SIG-M5 treated with dmso at 0.1 percent for 504 hours (cell line): ENCODE data around the gene TXNRD2.
"Not testable (repeated sequence)": the region's sequence is repeated elsewhere in the genome, so short reads cannot be mapped to it uniquely, and the experiment has no call there.

ENCODE experiments used
- DNase-seq: peaks from one replicate; lab custom pipeline; 2025; ENCODE audit not compliant: unreplicated experiment; lab: John Stamatoyannopoulos, UW

The TXNRD2 gene

DNA sequence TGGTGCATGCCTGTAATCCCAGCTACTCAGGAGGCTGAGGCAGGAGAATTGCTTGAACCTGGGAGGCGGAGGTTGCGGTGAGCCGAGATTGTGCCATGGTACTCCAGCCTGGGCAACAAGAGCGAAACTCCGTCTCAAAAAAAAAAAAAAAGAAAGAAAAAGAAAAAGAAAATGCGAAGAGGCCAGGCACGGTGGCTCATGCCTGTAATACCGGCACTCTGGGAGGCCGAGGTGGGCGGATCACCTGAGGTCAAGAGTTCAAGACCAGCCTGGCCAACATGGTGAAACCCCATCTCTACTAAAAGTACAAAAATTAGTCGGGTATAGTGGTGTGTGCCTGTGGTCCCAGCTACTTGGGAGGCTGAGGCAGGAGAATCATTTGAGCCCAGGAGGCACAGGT lies 15.6 kb downstream of the TXNRD2 start:
- not testable (repeated sequence) for DNase-seq

DNA sequence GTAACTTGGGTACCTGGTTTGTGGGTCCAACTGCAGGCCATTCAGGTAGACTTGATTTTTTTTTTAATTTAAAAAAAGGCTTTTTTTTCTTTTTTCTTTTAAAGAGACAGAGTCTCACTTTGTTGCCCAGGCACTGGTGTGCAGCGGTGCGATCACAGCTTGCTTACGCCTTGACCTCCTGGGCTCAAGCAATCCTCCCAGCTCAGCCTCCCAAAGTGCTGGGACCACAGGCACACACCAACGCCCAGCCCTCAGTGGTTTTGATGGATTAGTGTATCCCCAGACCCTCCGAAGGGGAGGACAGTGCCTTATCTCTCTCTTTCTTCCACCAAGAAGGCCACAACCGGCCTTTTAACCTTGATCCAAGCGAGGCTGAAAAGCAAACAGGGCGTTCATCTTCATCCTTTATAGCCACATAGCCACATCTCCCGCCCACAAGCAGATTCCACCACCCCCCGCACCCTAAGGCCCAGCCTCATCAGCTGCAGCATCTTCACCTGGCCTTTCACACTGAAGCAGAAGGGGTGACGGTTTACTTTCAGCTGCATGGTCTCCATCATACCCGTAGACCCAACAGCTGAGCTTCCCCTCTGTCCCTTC lies 17.6 kb downstream of the TXNRD2 start:
- DNase-seq: no peak

DNA sequence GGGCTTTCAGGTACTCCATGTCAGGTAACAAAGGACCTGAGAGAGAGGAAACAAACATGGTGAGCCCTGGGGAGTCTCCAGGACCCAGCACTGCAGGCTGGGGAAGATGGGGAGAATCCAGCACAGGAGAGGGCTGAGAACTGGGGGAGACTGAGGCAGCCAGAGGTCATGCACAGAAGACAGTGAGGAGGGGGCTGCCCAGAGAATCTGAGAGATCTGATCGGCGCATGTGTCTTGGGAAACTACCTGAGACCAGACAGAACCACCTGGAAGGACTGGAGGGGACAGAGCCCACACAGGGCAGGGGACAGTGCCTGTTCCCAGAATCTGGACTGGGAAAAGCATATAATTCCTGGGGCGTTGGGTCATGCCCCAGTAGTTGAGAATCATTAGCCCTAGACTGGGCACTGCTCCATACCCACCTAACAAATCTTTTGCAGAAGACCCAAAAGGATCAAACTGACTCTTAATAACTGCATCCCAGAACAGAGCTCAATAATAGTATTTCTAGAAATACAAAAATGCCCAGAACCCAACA lies 20.0 kb downstream of the TXNRD2 start:
- no peak for DNase-seq

DNA sequence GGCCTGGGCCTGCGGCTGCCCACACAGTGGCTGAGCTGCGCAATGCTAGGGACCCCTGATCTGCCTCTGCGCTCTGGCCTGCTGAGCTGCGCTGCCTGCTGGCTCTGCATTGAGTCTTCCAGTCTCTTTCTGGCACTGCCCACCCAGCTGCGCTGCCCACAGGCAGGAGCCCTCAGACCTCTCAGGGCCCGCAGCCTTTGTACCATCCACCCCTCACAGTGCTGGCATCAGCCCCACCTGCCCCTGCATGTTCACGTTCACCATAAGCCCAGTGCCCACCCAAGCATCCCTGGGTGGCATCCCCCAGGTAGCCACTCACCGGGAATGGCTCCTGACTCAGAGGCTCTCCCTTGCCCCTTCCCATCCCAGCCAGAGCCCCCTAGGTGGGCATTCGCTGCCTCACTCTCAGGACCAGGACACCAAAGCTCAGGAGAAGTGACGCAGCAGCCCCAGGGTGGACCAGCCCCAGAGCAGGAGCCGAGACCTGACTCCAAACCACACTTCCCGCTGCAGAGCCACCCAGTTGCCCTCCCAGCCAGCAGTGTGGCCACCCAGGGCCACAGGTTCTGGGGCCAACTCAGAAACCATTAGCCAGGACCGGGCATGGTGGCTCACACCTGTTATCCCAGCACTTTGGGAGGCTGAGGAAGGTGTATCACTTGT lies 21.8 kb downstream of the TXNRD2 start:
- no peak for DNase-seq

DNA sequence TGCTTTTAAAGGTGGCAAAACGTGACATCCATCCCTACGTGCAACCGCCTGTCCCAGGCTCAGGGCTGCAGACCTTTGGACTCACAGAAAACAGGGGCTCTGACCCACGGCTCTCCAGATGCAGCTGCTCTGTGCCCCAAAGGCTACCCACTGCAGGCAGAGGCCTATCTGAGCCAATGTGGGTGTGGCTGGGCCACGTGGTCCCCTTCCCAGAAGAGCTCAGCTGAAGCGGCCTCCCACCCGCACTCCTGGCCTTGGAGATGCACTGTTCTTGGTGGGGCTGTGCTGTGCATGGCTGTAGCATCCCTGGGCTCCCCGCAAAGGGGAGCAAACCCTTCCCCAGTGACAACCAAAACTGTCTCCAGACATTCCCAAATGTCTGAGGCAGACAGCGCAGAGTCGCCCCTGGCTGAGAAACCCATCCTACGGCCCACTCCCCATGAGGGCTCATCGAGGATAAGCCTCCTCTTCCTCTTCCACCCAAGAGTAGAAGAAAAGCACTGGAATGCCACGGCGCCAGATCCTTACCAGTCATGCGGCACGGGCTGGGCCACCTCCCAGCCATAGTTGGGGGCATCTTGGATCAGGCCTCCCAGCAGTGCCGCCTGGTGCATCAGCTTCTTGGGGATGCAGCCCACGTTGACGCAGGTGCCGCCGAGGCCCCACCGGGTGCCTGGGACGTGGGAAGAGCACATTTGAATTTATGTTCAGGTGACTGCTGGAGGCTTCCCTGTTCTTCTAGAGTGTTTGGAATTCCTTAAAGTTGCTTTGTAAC lies 23.1 kb downstream of the TXNRD2 start:
- DNase-seq: no peak

DNA sequence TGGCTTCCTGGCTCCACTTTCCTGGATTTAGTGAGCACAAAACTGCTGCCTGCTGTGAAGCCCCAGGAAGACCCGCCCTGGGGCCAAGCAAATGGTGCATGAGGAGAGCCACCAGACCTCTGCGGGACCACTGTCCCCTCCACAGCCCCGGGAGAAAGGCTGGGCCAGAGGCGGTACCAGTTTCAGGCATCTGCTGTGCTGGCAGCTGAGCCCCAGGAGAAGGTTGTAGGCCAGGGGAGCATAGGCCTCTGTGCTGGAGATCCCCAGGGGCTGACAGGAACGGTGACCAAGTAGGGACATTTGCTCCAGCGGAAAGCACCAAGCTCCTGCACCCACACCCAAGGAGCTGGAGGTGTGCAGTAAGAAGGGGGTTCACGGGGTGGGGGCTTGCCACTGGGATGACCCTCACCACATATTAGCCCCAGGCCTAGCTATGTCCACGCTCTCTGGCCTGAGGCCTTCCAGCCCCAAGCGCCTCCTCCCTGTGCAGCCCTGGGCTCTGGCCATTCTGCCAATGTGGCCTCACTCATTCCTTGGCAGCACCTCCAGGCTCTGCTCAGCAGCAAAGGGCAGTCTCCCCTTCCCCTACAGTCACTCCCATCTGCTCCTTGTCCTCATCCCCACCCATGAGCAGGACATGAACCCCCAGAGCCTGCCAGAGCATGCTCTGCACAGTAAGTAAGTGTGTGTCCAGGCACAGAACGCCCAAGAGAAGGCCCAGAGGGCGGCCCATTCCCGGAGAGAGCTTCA lies 24.1 kb downstream of the TXNRD2 start:
- DNase-seq: no peak

DNA sequence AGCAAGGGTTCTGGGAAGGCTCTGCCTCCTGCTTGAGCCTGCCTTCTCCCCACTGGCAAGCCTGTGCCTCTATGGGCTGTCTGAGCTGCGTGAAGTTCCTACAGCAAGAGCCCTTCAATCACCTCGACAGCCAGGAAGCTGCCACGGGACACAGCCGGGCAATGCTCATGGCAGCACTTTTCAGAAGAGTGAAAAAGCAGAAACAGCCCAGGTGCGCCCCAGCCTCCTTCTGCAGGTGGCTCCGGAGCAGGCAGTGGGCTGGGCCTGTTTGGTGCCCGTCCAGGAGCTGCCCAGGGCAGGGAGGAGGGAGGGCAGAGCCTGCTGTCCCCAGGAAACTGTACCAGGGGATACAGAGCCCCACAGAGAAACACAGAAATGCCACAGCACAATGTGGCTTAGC lies 24.7 kb downstream of the TXNRD2 start:
- DNase-seq: no peak

DNA sequence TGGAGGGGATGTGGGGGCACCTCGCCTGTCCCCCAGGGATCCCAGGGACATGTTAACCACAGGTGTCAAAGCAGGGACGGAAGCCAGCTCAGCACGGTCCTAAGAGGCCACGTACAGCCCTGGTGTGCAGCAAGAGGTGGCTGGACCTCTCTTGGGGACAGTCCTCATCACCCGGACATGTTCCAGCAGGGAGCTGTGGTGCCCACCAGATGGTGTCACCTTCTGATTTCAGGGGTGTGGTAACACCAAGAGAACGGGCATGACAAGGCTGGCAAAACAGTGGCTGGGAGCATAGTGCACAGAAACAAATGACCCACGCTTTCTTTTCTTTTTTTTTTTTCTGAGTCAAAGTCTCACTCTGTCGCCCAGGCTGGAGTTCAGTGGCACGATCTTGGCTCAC lies 25.6 kb downstream of the TXNRD2 start:
- DNase-seq: no peak

DNA sequence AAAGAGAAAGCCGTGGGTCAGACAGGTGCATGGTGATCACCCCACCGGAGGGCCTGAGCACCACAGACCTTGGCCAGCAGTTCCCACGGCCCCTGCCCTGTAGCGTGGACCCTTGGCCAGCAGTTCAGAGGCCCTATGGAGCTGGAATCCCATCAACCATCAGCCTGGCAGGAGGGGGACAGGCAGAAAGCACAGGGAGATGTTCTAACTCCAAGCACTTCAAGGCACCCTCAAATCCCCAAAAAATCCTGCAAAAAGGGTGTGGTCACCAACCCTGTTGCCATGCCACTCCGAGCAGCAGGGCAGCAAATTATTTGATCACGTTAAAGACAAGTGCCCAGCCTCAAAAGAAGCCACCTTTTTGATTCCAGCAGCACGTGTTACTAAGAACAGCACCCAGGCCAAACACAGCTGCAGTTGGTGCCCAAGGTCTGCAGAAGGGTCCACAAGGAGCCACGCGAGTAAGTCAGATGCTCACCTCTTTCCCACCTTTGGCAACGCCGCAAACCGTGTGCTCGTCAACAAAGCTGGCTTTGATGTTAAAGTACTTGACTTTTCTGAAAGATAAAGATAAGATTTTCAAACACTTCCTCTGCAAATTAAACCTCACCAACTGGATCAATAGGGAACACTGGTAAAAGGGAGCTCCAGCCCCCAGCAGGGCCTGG lies 26.2 kb downstream of the TXNRD2 start:
- DNase-seq: no peak

DNA sequence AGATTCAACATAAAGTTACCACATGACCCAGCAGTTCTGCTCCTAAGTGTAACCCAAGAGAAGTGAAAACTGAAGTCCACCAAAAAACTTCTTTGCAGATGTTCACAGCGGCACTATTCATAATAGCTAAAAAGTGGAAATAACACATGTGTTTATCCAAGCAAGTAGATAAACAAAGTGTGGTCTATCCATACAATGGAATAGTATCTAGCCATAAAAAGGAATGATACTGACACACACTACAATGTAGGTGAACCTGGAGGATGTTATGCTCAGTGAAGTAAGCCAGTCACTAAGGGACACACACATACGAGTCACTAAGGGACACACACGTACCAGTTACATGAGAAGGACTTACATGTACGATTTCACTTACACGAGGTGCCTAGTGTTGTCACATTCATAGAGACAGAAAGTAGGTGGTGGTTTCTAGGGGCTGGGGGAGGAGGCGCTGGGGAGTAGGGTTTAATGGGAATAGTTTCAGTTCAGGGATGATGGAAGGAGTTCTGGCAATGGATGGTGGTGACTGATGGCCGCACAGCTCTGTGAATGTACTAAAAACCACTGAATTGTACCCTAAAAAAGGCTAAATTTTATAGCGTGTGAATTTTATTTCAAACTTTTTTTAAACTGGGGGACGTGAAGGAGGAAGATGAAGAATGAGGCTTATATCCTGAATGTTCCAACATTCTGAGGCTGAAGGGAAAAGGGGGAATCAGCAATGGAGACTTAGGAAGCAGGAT lies 27.2 kb downstream of the TXNRD2 start:
- no peak for DNase-seq

DNA sequence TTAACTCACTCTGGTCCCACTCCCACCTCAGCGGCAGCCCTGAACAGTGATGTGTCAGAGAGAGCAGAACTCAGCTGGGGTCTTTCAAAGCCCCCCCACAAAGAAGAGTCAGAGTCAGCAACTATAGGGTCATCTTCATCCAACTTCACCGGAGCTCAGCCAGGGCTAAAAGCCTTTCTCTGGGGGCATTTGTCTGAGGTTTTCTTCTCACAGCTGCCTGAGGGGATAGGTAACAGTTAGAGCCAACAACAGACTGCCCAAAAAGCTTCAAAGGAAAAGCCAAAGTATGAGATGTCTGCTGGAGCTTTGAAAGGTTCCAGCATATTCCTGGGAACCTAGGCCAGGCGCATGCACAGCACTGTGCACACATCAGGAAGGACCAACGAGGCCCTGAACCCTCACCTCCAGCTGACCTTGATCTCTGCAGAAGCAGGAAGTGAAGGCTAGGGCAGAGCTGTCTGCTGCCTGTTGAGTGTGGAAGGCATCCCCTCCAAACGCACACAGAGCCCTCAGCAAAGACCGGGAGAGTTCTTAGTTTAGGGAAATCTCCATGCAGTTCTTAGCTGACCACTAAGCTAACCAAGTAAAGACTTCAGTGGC lies 28.2 kb downstream of the TXNRD2 start:
- no peak for DNase-seq

DNA sequence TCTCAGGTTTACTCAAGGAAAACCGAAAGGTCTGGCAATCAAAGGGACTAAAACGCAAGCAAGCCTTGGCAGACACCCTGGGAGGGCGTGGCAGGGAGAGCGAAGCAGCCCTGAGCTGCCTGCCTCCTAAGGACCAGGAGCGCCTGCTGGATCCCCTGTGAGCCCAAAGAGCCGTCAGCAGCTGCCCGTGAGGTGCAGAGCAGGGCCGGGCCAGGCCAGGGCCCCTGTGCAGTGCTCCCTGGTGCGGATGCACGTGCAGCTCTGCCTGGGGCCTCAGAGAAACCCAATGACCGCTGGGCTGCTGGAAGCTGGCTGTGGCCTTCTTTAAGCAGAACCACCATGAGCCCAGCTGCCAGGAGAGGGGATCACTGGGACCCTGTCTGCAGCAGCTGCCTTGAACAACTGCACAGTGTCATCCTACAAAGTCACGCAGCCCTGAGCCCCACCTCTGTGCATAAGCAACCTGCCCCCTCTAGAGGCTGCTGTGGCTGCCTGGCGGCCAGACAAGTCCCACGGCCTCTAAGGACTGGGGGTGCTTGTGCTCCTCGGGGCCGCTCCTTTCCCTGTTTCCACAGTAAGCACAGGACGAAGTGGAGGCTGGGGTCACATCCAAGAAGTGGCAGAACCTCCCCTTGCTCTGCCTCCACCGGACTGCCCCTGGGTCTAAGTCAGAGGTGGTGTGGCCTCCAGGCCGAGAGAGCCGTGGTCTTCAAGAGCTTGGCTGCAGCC lies 29.2 kb downstream of the TXNRD2 start:
- no peak for DNase-seq

DNA sequence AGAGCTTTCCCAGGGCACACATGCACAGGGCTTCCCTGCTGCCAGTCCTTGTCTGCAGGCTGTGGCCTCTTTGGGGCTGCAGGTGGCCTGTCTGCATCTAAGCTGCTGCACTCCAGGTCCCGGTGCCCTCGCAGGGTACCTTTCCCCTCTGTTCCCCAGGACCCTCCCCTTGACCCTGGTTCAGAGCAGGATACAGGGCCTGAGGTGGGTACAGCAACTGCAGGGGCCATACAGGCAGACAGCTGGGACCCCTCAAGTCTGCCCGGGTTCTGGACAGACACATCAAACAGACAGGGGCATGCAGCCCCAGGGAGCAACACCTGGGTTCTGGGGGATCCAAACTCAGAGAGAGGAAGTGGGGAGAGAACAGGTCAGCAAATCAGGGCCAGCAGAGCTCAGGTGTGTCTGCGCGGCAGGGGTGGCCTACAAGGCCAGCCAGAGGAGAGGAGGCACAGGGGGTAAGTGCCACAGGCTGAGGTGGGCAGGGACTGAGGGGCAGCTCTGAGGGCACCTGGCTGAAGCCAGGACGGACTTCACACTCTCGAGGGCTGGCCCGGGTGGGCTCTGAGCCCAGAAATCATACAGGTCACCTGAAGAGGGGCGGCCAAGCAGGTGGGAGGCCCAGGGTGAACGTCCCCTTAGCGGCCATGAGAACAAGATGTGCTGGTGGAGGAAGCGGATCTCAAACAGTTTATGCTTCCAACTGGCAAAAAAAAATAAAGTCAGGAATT lies 29.9 kb downstream of the TXNRD2 start:
- DNase-seq: no peak

DNA sequence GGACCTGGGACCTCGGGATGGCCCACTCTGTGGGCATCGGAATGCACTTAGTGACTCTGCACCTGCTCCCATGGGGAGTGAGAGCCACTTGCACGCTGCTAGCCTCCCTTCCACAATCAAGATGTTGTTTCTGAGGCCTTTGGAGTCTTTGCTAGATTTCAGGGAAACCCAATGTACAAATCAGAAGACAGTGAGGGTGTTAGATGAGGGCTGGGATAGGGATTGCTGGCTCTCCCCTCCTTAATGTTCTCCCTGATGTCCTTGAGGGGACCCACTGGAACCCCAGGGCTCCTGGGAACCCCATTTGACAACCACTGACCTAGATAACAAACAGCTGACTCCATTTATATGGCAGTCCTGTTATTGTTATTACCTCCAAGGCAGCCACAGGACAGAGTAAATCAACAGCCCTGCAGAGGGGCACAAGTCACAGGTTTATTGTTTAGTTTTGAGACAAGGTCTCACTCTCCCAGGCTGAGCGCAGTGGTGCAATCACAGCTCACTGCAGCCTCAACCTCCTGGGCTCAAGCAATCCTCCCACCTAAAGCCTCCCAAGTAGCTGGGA lies 31.4 kb downstream of the TXNRD2 start:
- DNase-seq: no peak

DNA sequence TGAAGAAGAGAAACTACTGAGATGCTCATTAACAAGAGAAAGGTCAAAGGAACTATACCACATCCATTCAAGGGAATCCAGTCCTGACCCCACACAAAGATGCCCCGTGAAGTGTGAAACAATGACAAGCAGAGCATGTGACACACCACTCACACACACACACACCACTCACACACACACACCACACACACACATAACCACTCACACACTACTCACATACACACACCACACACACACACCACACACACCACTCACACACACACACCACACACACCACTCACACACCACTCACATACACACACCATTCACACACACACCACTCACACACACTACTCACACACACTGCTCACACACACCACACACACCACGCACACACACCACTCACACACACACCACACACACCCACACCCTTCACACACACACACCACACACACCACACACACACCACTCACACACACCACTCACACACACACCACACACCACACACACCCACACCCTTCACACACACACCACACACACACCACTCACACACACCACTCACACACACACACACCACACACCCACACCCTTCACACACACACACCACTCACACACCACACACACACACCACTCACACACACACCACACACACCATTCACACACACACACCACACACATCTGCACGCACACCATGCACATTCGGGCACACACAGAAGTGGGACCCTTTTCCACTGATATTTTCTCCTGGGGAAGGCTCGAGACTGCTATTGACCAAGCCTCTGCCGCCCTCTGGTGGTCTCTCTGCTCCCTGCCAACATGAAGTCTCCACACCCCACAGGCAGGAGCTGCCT lies 32.1 kb downstream of the TXNRD2 start:
- peak; percentile 65 for DNase-seq

DNA sequence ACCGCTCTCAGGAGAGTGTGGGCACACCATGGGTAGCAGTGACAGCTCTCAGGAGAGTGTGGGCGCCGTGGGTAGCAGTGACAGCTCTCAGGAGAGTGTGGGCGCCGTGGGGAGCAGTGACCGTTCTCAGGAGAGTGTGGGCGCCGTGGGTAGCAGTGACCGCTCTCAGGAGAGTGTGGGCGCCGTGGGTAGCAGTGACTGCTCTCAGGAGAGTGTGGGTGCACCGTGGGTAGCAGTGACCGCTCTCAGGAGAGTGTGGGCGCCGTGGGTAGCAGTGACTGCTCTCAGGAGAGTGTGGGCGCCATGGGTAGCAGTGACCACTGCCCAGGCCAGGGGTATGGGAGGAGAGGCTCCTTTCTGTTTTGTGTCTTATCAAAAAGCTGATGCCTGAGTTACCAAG lies 33.7 kb downstream of the TXNRD2 start:
- not testable (repeated sequence) for DNase-seq

DNA sequence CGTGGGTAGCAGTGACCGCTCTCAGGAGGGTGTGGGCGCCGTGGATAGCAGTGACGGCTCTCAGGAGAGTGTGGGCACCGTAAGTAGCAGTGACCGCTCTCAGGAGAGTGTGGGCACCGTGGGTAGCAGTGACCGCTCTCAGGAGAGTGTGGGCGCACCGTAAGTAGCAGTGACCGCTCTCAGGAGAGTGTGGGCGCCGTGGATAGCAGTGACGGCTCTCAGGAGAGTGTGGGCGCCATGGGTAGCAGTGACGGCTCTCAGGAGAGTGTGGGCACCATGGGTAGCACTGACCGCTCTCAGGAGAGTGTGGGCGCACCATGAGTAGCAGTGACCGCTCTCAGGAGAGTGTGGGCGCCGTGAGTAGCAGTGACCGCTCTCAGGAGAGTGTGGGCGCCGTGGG lies 34.8 kb downstream of the TXNRD2 start:
- DNase-seq: not testable (repeated sequence)
